H1 (cell line): ENCODE data around the gene GASK1B. TPM values are rescaled to one million over a fixed set of nuclear protein-coding genes. Genes with fewer than 3 reads are reported as not detected.

Experiments
- EZH2 ChIP-seq: fragments of 200-600 bp; sonication (generic); IDR thresholded peaks from 2 replicates; pipeline ENCODE4 v1.7.1; 2012; ENCODE audit warnings: low read depth, mild to moderate bottlenecking, moderate library complexity, low read length, inconsistent platforms; ENCODE audit not compliant: severe bottlenecking
- KDM1A ChIP-seq: fragments of 200-600, 300-600 bp; sonication (generic); IDR thresholded peaks from 2 replicates; pipeline ENCODE4 v1.7.1; 2016; ENCODE audit warnings: mild to moderate bottlenecking, low read length, borderline replicate concordance
- polyA plus RNA-seq, 7 experiments: library from polyadenylated mRNA; depleted of rRNA in 3 of 7; stranded (reverse) in 5 of 7; unstranded in 2 of 7; fragments of >200 nt in 5 of 7; fragments of 200-250 nt in 2 of 7; gene quantifications; 1 replicate in 5 of 7; 2 replicates in 1 of 7; 4 replicates in 1 of 7; pipeline versions ENCODE4 v1.2.1 to v1.2.3, GENCODE V29; 2011 to 2013; ENCODE audit warnings: missing spikeins in 2 of 7, mixed read lengths in 2 of 7
- total RNA-seq: library from RNA; stranded (reverse); fragmentation: NEBNext Ultra II Directional; extraction: Animal tissue kit (Norgen Biotek cat#: 25700); gene quantifications from 2 replicates; pipeline ENCODE4 v1.2.1, GENCODE V29; 2021
- TF ChIP-seq, protein P1 (sequence below): fragments of 300-600 bp; sonication (generic); IDR thresholded peaks from 2 replicates; pipeline ENCODE4 v1.7.1; 2012; ENCODE audit warnings: low read length, moderate library complexity, mild to moderate bottlenecking, inconsistent platforms; ENCODE audit not compliant: insufficient replicate concordance

GASK1B gene
- total and polyA plus RNA-seq, 2 of the 8 experiments (the other 6 are each of a cell fraction or from before 2014, with no cell fraction given) = not detected

DNA sequence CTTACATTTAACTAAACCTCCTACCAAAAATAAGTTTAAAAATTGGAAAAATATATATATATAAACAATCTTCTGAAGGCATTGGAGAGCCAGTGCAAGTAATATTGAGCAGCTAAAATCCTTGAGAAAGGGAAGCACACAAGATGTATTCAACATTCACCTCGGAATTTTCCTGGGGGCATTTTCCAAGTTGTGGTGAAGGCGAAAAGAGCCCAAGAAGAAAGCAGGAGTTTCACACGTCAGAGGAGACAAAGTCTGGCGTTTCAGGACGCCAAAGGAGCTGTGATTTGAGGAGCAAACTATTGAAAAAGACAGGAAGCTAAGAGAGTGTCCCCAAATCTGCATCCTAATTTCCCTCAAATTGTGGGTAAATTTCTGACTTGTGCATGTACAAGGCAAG, 9.1 kb upstream of the GASK1B start (continued):
- TF ChIP-seq, protein P1, sequence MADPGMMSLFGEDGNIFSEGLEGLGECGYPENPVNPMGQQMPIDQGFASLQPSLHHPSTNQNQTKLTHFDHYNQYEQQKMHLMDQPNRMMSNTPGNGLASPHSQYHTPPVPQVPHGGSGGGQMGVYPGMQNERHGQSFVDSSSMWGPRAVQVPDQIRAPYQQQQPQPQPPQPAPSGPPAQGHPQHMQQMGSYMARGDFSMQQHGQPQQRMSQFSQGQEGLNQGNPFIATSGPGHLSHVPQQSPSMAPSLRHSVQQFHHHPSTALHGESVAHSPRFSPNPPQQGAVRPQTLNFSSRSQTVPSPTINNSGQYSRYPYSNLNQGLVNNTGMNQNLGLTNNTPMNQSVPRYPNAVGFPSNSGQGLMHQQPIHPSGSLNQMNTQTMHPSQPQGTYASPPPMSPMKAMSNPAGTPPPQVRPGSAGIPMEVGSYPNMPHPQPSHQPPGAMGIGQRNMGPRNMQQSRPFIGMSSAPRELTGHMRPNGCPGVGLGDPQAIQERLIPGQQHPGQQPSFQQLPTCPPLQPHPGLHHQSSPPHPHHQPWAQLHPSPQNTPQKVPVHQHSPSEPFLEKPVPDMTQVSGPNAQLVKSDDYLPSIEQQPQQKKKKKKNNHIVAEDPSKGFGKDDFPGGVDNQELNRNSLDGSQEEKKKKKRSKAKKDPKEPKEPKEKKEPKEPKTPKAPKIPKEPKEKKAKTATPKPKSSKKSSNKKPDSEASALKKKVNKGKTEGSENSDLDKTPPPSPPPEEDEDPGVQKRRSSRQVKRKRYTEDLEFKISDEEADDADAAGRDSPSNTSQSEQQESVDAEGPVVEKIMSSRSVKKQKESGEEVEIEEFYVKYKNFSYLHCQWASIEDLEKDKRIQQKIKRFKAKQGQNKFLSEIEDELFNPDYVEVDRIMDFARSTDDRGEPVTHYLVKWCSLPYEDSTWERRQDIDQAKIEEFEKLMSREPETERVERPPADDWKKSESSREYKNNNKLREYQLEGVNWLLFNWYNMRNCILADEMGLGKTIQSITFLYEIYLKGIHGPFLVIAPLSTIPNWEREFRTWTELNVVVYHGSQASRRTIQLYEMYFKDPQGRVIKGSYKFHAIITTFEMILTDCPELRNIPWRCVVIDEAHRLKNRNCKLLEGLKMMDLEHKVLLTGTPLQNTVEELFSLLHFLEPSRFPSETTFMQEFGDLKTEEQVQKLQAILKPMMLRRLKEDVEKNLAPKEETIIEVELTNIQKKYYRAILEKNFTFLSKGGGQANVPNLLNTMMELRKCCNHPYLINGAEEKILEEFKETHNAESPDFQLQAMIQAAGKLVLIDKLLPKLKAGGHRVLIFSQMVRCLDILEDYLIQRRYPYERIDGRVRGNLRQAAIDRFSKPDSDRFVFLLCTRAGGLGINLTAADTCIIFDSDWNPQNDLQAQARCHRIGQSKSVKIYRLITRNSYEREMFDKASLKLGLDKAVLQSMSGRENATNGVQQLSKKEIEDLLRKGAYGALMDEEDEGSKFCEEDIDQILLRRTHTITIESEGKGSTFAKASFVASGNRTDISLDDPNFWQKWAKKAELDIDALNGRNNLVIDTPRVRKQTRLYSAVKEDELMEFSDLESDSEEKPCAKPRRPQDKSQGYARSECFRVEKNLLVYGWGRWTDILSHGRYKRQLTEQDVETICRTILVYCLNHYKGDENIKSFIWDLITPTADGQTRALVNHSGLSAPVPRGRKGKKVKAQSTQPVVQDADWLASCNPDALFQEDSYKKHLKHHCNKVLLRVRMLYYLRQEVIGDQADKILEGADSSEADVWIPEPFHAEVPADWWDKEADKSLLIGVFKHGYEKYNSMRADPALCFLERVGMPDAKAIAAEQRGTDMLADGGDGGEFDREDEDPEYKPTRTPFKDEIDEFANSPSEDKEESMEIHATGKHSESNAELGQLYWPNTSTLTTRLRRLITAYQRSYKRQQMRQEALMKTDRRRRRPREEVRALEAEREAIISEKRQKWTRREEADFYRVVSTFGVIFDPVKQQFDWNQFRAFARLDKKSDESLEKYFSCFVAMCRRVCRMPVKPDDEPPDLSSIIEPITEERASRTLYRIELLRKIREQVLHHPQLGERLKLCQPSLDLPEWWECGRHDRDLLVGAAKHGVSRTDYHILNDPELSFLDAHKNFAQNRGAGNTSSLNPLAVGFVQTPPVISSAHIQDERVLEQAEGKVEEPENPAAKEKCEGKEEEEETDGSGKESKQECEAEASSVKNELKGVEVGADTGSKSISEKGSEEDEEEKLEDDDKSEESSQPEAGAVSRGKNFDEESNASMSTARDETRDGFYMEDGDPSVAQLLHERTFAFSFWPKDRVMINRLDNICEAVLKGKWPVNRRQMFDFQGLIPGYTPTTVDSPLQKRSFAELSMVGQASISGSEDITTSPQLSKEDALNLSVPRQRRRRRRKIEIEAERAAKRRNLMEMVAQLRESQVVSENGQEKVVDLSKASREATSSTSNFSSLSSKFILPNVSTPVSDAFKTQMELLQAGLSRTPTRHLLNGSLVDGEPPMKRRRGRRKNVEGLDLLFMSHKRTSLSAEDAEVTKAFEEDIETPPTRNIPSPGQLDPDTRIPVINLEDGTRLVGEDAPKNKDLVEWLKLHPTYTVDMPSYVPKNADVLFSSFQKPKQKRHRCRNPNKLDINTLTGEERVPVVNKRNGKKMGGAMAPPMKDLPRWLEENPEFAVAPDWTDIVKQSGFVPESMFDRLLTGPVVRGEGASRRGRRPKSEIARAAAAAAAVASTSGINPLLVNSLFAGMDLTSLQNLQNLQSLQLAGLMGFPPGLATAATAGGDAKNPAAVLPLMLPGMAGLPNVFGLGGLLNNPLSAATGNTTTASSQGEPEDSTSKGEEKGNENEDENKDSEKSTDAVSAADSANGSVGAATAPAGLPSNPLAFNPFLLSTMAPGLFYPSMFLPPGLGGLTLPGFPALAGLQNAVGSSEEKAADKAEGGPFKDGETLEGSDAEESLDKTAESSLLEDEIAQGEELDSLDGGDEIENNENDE = no peak
- TF ChIP-seq EZH2 (no peak), KDM1A (no peak)
- TF ChIP-seq, all 59 proteins: peak for 0
